NT2/D1 (cell line): ENCODE results near the gene SH3PXD2B.

Source experiments
- YY1 ChIP-seq: IDR thresholded peaks from 2 replicates; pipeline ENCODE4 v1.6.1; 2011; ENCODE audit not compliant: insufficient read length, insufficient read depth
- ZNF274 ChIP-seq: IDR thresholded peaks from 2 replicates; pipeline ENCODE4 v1.6.1; 2011; ENCODE audit warnings: mild to moderate bottlenecking, low read depth, low read length

DNA sequence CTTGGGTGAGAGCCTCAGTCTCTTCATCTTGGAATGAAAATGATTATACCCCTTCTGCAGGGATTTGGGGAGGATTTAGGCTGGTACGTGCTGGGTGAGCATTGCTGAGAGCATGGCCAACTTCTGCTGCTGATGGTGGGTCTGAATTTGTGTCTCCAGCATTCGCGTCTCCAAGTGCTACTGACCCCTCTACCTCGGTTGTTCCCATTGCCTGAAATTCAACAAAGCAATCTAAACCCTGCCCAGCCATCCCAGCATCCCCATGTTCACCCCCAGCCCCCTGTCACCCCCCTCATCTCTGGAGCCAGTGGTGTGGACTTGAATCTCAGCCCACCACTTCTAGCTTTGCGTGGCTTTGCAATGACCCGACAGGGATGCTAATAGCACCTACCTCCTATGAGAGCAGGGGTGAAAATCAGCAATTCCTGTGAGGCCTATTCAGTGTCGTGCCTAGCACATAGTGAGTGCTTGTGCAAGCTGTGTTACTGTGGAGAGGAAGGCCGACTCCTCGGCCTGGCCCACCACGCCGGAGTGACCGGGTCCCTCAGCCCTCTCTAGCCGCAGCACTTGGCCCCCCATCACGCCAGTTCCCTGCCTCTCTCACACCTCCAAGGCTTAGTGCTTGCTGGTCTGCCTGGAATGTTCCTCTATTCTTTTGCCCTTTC, 43.4 kb upstream of the SH3PXD2B start:
- no peak for TF ChIP-seq ZNF274
- TF ChIP-seq YY1: no peak
